GM12878 (cell line): ENCODE results near the gene RPRD1B. TPM values are rescaled to one million over a fixed set of nuclear protein-coding genes. Genes with fewer than 3 reads are reported as not detected.

ENCODE experiments used
- ATAC-seq: fragments of 200-7000 bp; cut with Tn5 transposase; 3 replicates; pipeline ENCODE4 v1.9.1; 2020; ENCODE audit warnings: mild to moderate bottlenecking, moderate library complexity
- BruUV-seq: library from RNA; stranded (reverse); fragments of 400-500 nt; replicated peaks from 2 replicates; lab custom pipeline; 2021; lab: Mats Ljungman, UMichigan
- CTCF ChIA-PET: fragments of 300-600 bp; sonication (Branson Sonifier 250); formaldehyde crosslinking; extraction: SDS; loops from one replicate; lab custom pipeline; 2021; ENCODE audit warnings: inconsistent platforms; lab: Yijun Ruan, JAX
- POLR2A ChIA-PET: fragments of 350-600 bp; formaldehyde crosslinking; extraction: SDS; loops from one replicate; lab custom pipeline; 2021; ENCODE audit warnings: inconsistent platforms; lab: Charles Lee
- RAD21 ChIA-PET: fragments of 300-600 bp; sonication (Branson Sonifier 250); formaldehyde crosslinking; loops from one replicate; lab custom pipeline; 2023; ENCODE audit warnings: antibody characterized with exemption; ENCODE audit not compliant: unreplicated experiment; lab: Charles Lee
- SMC1A ChIA-PET: fragments of 300-600 bp; sonication (Branson Sonifier 250); formaldehyde crosslinking; loops from one replicate; lab custom pipeline; 2023; ENCODE audit not compliant: unreplicated experiment, uncharacterized antibody; lab: Charles Lee
- DNase-seq: peaks from one replicate; pipeline ENCODE4 v3.0.0-alpha.2; 2011; ENCODE audit warnings: low read depth, low spot score
- FAIRE-seq: peaks from 3 replicates; lab custom pipeline; 2011; peaks lifted over from hg19 to GRCh38; lab: Jason Lieb, UNC
- H2AFZ ChIP-seq: 2 replicates; pipeline ENCODE4 v1.6.0; 2011; ENCODE audit warnings: low read depth, low read length, control low read depth; ENCODE audit not compliant: control insufficient read depth
- H3K27ac ChIP-seq: 2 replicates; pipeline ENCODE4 v1.5.1; 2011; ENCODE audit warnings: control low read depth; ENCODE audit not compliant: control insufficient read depth, insufficient read depth
- H3K27me3 ChIP-seq, 2 experiments: replicated peaks in 1 of 2; 2 replicates each; pipeline versions ENCODE4 v1.6.0 to v1.6.1; 2011; ENCODE audit warnings: low read length in 1 of 2; ENCODE audit not compliant: control insufficient read depth in 2 of 2, insufficient read depth in 2 of 2
- H3K36me3 ChIP-seq, 2 experiments: 2 replicates each; pipeline ENCODE4 v1.5.1; 2011; ENCODE audit warnings: low read length in 1 of 2; ENCODE audit not compliant: control insufficient read depth in 2 of 2, insufficient read depth in 2 of 2
- H3K4me1 ChIP-seq: 2 replicates; pipeline ENCODE4 v1.6.1; 2011; ENCODE audit warnings: mild to moderate bottlenecking, low read length, moderate library complexity, mixed read lengths; ENCODE audit not compliant: control insufficient read depth, insufficient read depth
- H3K4me2 ChIP-seq: 2 replicates; pipeline ENCODE4 v1.6.0; 2011; ENCODE audit warnings: control low read depth; ENCODE audit not compliant: control insufficient read depth, insufficient read depth
- H3K4me3 ChIP-seq: fragments of 200-600 bp; sonication (generic); 2 replicates; pipeline ENCODE4 v1.5.1; 2016
- H3K79me2 ChIP-seq: 2 replicates; pipeline ENCODE4 v1.6.0; 2011; ENCODE audit warnings: low read length; ENCODE audit not compliant: control insufficient read depth, insufficient read depth
- H3K9ac ChIP-seq: 2 replicates; pipeline ENCODE4 v1.8.0; 2011; ENCODE audit warnings: low read length, control low read depth, mixed read lengths; ENCODE audit not compliant: control insufficient read depth, insufficient read depth
- H3K9me3 ChIP-seq: replicated peaks from 3 replicates; pipeline ENCODE4 v1.5.1; 2011; ENCODE audit warnings: mild to moderate bottlenecking, low read length; ENCODE audit not compliant: control insufficient read depth, insufficient read depth
- H4K20me1 ChIP-seq: 2 replicates; pipeline ENCODE4 v1.6.0; 2011; ENCODE audit not compliant: control insufficient read depth, insufficient read depth
- BACH1 ChIP-seq: fragments of 450-650 bp; IDR thresholded peaks from 2 replicates; pipeline ENCODE4 v1.6.1; 2017; ENCODE audit warnings: mild to moderate bottlenecking, borderline replicate concordance
- EGR1 ChIP-seq, 2 experiments: IDR thresholded peaks; 1 replicate in 1 of 2; 2 replicates in 1 of 2; pipeline ENCODE4 v1.6.1; 2011 to 2012; ENCODE audit warnings: low read depth in 2 of 2, low read length in 2 of 2, borderline replicate concordance in 1 of 2, mild to moderate bottlenecking in 1 of 2, moderate library complexity in 1 of 2
- IKZF2 ChIP-seq, 2 experiments: fragments of 450-650 bp; IDR thresholded peaks; 2 replicates each; pipeline ENCODE4 v1.6.1; 2017; ENCODE audit warnings: mild to moderate bottlenecking in 2 of 2, moderate library complexity in 2 of 2
- NFXL1 ChIP-seq: fragments of 450-650 bp; IDR thresholded peaks from 2 replicates; pipeline ENCODE4 v1.6.1; 2017; ENCODE audit warnings: antibody characterized with exemption, mild to moderate bottlenecking, borderline replicate concordance
- NFYB ChIP-seq: IDR thresholded peaks from 2 replicates; pipeline ENCODE4 v1.6.1; 2011; ENCODE audit warnings: low read depth, mild to moderate bottlenecking, low read length, improper control_type of control experiment, moderate library complexity; ENCODE audit not compliant: insufficient read depth
- RB1 ChIP-seq: fragments of 450-650 bp; formaldehyde crosslinking; IDR thresholded peaks from 2 replicates; pipeline ENCODE4 v1.6.1; 2017; ENCODE audit warnings: mild to moderate bottlenecking, borderline replicate concordance
- WRNIP1 ChIP-seq: IDR thresholded peaks from 2 replicates; pipeline ENCODE4 v1.6.1; 2011; ENCODE audit warnings: low read depth, low read length, improper control_type of control experiment, borderline replicate concordance
- YY1 ChIP-seq: IDR thresholded peaks from 2 replicates; pipeline ENCODE4 v1.6.1; 2011; ENCODE audit warnings: low read depth, mild to moderate bottlenecking, low read length
- WGBS: methylation state at CpG from one replicate; pipeline ENCODE4 v1.1.6; 2016; ENCODE audit warnings: low lambda C conversion rate; ENCODE audit not compliant: insufficient replicate concordance, insufficient coverage; ENCODE audit errors: missing lambda C conversion rate; 5-methylcytosine and 5-hydroxymethylcytosine counted together
- in situ Hi-C: fragments of 300-500 bp; cut with MboI; formaldehyde crosslinking; loops from 9 replicates; pipeline ENCODE4 v1.14.3; 2018; ENCODE audit warnings: mixed read lengths
- intact Hi-C: fragments of 100-400 bp; cut with micrococcal nuclease; formaldehyde crosslinking; loops from one replicate; pipeline ENCODE4 v1.14.2; 2022; ENCODE audit not compliant: unreplicated experiment
- polyA plus RNA-seq, 11 experiments: library from polyadenylated mRNA; depleted of rRNA in 4 of 11; unstranded in 6 of 11; stranded (reverse) in 5 of 11; fragments of >200 nt; fragmentation: Nextera tagmentation in 4 of 11; fragmentation: Illumina TruSeq in 1 of 11; extraction: Ambion mirVana in 4 of 11; extraction: Trizol in 1 of 11; gene quantifications; 1 replicate in 1 of 11; 2 replicates in 10 of 11; pipeline versions ENCODE4 v1.2.1 to v1.2.3, GENCODE V29; 2011 to 2016; ENCODE audit warnings: inconsistent platforms in 2 of 11, missing spikeins in 2 of 11, low read depth in 1 of 11
- total RNA-seq, 4 experiments: library from RNA; depleted of rRNA in 3 of 4; stranded (reverse); fragments of >200 nt in 3 of 4; fragmentation: Illumina TruSeq in 1 of 4; extraction: Trizol in 1 of 4; gene quantifications; 2 replicates each; pipeline versions ENCODE4 v1.2.1 to v1.2.3, GENCODE V29; 2013 to 2021

RPRD1B gene
- total and polyA plus RNA-seq, 10 of the 15 experiments (the other 5 are each of a cell fraction or from before 2014, with no cell fraction given) = 5.2 to 40.2 (median 30.0) TPM

DNA sequence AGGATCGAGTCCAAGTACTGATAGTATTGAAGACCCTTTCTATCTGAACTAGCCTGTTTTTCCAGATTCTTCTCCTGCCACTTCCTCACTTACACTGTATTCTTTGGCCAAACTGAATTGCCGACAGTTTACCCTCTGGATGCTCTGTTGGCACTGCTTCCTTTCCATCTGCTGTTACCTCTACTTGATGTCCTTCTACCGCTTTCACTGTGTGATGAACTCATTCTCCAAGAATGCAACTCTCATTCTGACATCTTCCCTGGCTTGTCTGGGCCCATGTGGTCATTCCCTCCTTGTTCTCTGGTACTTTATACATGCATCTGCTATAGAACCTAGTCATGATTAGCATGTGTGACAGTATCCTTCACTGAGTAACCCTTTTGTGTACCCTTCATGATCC, 16.3 kb downstream of the RPRD1B start:
- Histone ChIP-seq H4K20me1 (no peaks in the 10 kb centered on the region), H3K4me3 (no peak overlapping the region), H3K79me2 (peaks cover 19% of the 10 kb centered on the region), H3K36me3 (peaks cover 6 to 45% of the 10 kb centered on the region in 2 experiments), H3K27me3 (no peaks in the 10 kb centered on the region), H2AFZ (no peak overlapping the region), H3K4me2 (no peak overlapping the region), H3K4me1 (no peaks in the 10 kb centered on the region), H3K27ac (peak overlapping the region; percentile 20; the same call in 1 of the 2 replicates), H3K9me3 (no peaks in the 10 kb centered on the region), H3K9ac (no peak overlapping the region; the same call in 1 of the 2 replicates)
- TF ChIP-seq EGR1 (IDR thresholded peaks at IDR 0.05; ENCODE audit: borderline replicate concordance in 1 of 2, low read depth in 2 of 2, low read length in 2 of 2) (no peak), WRNIP1 (no peak), NFXL1 (no peak), RB1 (no peak), IKZF2 (IDR thresholded peaks at IDR 0.05) (0 out of 4 replicates have a peak, but pooled peaks of 1 of the 2 experiments have one; percentile 41), BACH1 (no peak), YY1 (no peak), NFYB (no peak)
- WGBS = 67% methylated on average over 3 of the region's 3 CpGs
- RAD21 ChIA-PET = interaction anchor here (0.6 to 2.1 kb wide), 2 partner anchors 126 to 171 kb away, joined by 3 to 9 read pairs; no protein-coding TSS in a partner anchor
- FAIRE-seq = no peak
- CTCF ChIA-PET = interaction anchor here (2.5 to 19.0 kb wide), 3 partner anchors 11 to 171 kb away, joined by 7 to 404 read pairs (median 260); no protein-coding TSS in a partner anchor
- in situ Hi-C loops = loop anchor here (10.0 to 25.0 kb wide), 2 partner anchors 113 to 365 kb away; partner anchors contain the start of gene TGM2
- intact Hi-C loops = no loop called here
- peak; percentile 42; the same call in 2 of the 3 replicates for ATAC-seq
- BruUV-seq = no TSS peak
- POLR2A ChIA-PET = no interaction called here
- SMC1A ChIA-PET = interaction anchor here (1.1 to 2.3 kb wide), 2 partner anchors 11 to 172 kb away, joined by 7 to 8 read pairs; no protein-coding TSS in a partner anchor
- DNase-seq = no peak
